Retina (tissue), 1 donor: ENCODE measurements around the gene AUTS2.
A peak's percentile ranks its signal among the peaks of the same experiment; 100 is the strongest.

Source experiments
- DNase-seq: peaks from one replicate; pipeline ENCODE4 v3.0.0-alpha.2; 2016

AUTS2 gene

DNA sequence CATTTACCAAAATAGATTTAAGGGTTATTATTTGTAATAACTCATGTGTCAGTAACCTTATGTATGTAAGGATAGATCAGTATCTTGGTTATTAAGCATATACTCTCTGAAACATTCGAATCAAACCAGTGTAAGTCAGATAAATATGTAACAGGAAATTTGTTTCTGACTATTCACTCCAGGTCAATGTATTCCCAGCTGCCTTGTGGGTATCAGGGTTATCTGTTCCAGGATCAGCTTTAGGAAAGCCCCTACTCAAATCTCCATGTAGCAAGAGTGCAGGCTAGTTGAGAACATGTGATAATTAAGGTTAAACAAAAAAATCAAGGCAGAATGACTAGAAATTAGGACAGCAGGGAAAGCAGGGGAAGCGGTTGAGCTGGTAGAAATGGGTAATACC, 201.7 kb downstream of the AUTS2 start:
- no peak for DNase-seq

DNA sequence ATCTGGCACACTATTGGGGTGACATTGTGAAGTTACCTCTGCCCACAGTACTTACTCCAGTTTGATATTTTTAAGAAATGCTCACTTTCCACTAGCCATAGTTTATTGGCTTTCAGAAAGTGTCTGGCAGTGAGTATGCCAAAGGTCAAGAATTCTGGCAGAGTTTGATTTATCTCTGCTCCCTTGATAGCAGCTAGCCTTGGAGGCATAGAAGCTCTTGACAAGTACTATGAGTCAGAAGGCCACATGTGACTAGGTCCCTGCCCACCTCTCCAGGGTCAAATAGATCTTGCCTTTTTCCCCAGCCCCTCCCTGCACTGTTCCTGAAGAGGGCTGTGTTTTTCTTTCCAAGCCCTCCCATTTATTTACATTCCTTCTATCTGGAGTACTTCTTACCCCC, 202.2 kb downstream of the AUTS2 start:
- DNase-seq = no peak

- no peak for DNase-seq
Observed at GRCh38 chr7:69801729-69802682, 203.7 kb downstream of the AUTS2 start.

DNA sequence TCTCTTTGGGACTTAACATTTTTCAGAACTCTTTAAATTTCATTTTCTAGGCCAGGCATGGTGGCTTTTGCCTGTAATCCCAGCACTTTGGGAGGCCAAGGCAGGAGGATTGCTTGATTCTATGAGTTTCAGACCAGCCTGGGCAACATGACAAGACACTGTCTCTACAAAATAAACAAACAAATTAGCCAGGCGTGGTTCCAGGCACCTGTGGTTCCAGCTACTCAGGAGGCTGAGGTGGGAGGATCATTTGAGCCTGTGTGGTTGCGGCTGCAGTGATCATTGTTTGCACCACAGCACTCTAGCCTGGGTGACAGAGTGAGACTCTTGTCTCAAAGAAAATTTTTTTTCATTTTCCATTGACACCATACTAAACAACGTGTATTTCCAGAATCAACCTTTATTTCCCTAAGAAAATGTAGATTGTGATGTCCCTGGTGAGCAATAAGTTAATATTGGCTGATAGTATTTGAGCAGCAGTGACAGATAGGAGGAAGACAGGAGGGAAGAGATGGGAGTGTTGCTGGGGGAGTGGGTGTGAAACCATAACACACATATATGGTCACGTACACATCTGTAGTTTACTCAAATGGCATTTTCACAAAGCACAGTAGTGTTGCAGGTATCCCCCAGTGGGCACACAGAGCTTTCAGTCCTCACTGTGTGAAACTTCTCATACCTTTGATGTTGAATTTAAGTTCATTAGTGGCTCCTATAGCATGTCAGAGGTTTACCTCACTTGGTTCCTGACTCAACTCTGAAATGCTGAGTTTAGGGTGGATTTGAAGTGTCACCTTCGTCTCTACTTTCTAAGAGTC, 205.6 kb downstream of the AUTS2 start:
- no peak for DNase-seq

DNA sequence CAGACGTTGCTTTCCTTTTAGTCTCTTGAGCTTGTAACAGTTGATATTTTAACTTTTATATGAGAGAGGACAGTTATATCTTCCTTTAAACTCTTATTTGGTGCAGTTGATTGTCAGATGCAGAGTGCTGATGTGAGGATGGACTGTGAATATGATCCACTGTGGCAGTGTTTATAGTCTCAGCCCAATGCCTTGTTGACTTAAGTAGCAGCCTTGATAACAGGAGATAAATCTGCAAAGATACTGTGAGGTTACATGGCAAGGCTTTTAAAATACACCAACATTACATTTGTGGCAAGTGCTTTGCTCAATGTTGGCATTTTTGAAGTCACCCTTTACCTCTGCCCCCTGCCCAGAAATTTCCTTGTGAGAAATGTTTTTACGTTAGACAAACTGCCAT, 206.7 kb downstream of the AUTS2 start:
- no peak for DNase-seq

DNA sequence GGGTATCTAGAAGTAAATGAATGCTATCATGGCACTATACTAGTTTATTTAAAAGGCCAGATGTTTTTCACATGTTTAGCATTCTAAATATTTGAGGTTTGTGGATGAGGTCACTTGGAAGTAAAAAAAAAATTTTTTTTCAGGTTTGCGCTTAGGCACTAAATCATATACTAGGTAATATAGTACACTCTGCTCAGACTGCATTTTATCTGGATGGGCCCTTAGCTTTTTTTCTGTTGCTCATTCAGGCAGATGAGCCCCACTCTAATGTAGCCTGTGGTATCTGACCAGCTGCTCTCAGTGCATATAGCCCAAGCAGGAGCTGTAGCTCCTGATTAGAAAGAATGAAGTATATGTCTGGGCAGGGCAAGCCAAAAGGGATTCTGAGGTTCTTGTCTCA, 210.1 kb downstream of the AUTS2 start:
- no peak for DNase-seq

GRCh38 chr7:69811476-69812308, 213.4 kb downstream of the AUTS2 start:
- DNase-seq = no peak

- no peak for DNase-seq
Observed at GRCh38 chr7:69812756-69813155, 214.5 kb downstream of the AUTS2 start.

DNA sequence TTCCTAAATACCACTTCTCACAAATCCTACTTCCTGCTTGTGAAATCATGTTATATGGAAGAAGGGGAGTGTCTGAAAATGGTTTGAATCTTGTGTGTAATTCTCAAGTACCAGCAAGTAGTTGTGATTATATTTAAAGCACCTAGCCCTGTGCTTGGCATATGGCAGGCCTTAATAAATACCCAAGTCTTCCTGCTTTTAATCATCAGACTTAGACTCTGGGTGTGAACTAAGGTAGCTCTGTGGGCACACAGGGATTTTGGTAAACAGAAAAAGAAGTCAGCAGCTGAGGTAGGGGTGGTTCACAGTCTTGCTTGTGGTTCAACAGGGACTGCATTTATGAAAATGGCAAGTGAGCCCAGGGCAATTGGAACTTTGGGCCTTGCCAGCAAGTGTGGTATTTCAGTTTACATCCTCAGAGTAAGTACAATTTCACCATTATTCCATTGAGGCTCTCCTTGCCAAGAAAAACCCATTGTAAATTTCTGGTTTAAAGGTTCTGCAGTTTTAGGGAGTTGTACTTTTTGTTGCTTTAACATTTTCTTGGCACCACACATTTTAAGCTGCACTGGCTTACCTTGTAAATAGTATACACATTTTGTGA, 215.5 kb downstream of the AUTS2 start:
- DNase-seq = no peak

DNA sequence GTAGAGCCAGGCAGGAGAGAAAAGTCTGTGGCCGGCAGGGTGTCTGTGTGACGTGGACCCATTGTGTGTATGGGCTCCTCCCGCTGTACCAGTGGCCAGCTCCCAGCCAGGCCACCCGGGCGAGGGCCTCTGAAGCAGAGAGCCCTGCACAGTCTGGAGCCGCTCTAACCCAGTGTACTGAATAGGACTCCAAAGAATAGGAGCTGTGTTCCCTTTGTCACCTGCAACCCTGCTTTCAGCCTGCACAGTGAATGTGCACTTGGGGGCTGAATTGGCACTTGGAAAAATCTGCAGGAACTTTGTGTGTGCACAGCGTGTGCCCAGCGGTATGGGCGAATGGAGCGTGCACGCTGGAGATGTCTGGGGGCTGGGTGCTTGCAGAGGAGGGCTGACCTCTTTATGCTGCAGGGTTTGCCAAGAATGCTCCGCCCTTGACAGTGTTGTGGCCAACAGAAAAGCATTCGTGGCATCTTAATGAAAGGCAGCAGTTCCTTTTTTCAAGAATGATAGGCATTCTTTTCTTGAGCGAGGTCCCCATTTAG, 216.2 kb downstream of the AUTS2 start:
- DNase-seq = peak; percentile 78

- no peak for DNase-seq
Observed at GRCh38 chr7:69816501-69816900, 218.2 kb downstream of the AUTS2 start.

- DNase-seq = no peak
Observed at GRCh38 chr7:69817121-69817520, 218.8 kb downstream of the AUTS2 start.

GRCh38 chr7:69817841-69818635, 219.8 kb downstream of the AUTS2 start:
- peak; percentile 38 for DNase-seq

DNA sequence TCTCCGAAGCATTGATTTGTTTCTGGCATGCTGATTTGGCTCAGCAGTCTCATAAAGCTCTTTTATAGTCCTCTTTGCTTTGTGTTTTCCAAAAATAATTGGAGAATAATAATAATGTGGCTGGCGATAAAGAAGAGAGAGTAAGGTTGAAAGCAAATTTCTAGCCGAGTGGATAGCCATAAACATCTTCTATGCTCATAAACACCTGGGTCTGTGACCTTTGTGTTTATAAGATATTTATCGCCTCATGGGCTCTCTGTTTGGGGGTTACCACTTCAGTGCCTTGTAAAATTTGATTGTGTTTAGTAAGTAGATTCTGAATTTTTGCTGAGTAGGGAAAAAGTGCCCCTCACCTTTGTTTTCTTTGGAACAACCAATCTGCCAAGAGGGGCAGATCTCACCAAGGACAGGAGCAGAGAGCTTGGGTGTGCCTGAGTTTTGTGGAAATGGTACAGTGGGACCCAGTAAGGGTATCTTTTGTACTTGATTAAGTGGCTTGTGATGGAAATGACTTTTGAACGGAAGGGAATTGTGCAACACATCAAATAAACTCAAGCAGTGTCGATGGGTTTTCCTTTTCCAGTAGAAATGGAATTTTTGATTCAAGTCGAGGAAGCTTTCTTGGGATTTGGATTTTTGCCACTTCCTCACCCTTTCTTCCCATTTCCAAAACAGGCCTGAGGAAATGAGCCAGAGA, 220.5 kb downstream of the AUTS2 start:
- no peak for DNase-seq

GRCh38 chr7:69819333-69819705, 221.0 kb downstream of the AUTS2 start:
- DNase-seq = no peak

- no peak for DNase-seq
Observed at GRCh38 chr7:69820479-69821192, 222.4 kb downstream of the AUTS2 start.

DNA sequence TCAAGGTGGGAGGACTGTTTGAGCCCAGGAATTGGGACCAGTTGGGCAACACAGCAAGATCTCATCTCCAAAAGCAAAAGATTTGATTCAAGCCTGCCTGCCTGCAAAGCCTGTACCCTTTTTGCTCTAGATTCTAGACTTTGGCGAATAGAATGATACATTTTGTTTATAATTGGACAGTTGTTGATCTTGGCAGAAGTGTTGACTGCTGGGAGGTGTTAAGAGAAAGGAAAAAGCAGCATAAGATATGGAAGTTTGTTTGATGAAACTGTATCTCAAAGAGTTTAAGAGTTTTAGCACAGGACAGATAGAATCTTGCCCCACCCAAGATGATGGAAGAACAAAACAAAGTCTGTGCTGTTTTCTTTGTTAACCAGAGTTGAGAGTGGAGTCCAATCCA, 224.1 kb downstream of the AUTS2 start:
- DNase-seq = no peak

- no peak for DNase-seq
Observed at GRCh38 chr7:69823151-69823744, 225.0 kb downstream of the AUTS2 start.

DNA sequence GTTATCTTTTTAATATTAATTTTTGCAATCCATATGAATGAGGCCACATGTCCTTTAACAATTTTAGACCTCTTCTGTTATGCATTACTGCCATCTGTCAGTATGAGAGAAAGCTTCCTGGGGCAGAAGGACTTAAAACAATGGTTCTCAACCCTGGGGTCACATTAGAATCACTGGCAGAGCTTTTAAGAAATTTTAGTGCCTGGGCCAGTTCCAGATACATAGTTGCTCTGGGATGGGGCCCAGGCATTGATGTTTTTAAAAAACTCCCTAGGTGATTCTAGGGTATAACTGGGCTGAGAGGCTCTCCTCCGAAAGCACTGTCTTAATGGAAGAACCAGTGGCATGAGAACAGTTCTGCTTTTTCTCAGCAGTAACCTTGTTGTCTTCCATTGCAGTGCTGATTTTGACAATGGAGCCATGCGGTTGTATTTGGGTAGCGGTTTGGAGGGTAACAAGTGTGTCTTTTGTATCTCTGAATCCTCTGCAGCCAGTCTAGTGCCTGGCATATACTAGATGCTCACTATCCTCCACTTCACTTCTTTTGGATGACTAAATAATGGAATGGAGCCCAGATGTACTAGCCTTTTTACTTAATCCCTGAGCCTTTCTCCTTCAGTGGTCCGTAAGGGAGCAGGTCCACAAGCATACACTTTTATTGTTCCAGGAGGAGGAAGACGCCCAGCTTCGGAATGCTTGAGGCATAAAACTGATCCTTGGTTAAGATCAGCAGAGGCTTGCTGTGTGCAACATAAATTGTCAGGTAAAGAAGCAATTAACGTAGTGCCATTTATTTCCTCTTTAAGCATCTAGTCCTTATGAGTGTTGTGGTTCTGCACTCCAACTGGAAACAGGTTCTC, 227.1 kb downstream of the AUTS2 start:
- DNase-seq = no peak
